Activated CD4-positive, alpha-beta T cell treated with anti-CD3 and anti-CD28 coated beads for 48 hours (primary cell): Measurements from ENCODE around the gene TSC22D2.

Experiments used
- DNase-seq: peaks from one replicate; pipeline ENCODE4 v3.0.0-alpha.2; 2020

TSC22D2 gene

GRCh38 chr3:150412561-150413231 is 4.6 kb downstream of the TSC22D2 start:
- peak; percentile 20 for DNase-seq

GRCh38 chr3:150414258-150414657 is 6.2 kb downstream of the TSC22D2 start:
- no peak for DNase-seq

GRCh38 chr3:150414959-150415358 is 6.9 kb downstream of the TSC22D2 start:
- no peak for DNase-seq

- DNase-seq: no peak
Measured at GRCh38 chr3:150419076-150419868, 11.2 kb downstream of the TSC22D2 start.

GRCh38 chr3:150419959-150420358 is 11.9 kb downstream of the TSC22D2 start:
- no peak for DNase-seq

GRCh38 chr3:150421256-150421655 is 13.2 kb downstream of the TSC22D2 start:
- no peak for DNase-seq

- no peak for DNase-seq
Measured at GRCh38 chr3:150421799-150422548, 13.9 kb downstream of the TSC22D2 start.

GRCh38 chr3:150422907-150423306 is 14.8 kb downstream of the TSC22D2 start:
- DNase-seq: no peak

- DNase-seq: no peak
Measured at GRCh38 chr3:150423761-150424160, 15.7 kb downstream of the TSC22D2 start.

GRCh38 chr3:150426292-150426691 is 18.2 kb downstream of the TSC22D2 start:
- no peak for DNase-seq

- no peak for DNase-seq
Measured at GRCh38 chr3:150428562-150428961, 20.5 kb downstream of the TSC22D2 start.

GRCh38 chr3:150429767-150430671 is 21.9 kb downstream of the TSC22D2 start:
- no peak for DNase-seq

GRCh38 chr3:150433347-150433746 is 25.2 kb downstream of the TSC22D2 start:
- DNase-seq: no peak

- no peak for DNase-seq
Measured at GRCh38 chr3:150434234-150434633, 26.1 kb downstream of the TSC22D2 start.

GRCh38 chr3:150436161-150436560 is 28.1 kb downstream of the TSC22D2 start:
- no peak for DNase-seq

- no peak for DNase-seq
Measured at GRCh38 chr3:150439657-150440056, 31.6 kb downstream of the TSC22D2 start.

- no peak for DNase-seq
Measured at GRCh38 chr3:150443331-150443741, 35.2 kb downstream of the TSC22D2 start.

GRCh38 chr3:150444371-150444770 is 36.3 kb downstream of the TSC22D2 start:
- no peak for DNase-seq

- DNase-seq: no peak
Measured at GRCh38 chr3:150446470-150446977, 38.4 kb downstream of the TSC22D2 start.

GRCh38 chr3:150447084-150447483 is 39.0 kb downstream of the TSC22D2 start:
- no peak for DNase-seq

- no peak for DNase-seq
Measured at GRCh38 chr3:150447631-150448465, 39.8 kb downstream of the TSC22D2 start.
